LNCaP clone FGC (cell line): ENCODE measurements around the gene BEST1.
A peak's percentile ranks its signal among the peaks of the same experiment; 100 is the strongest.

Experiments
- DNase-seq: peaks from one replicate; pipeline ENCODE4 v3.0.0-alpha.2; 2011; ENCODE audit warnings: low read depth
- H3K4me3 ChIP-seq: 2 replicates; pipeline ENCODE4 v1.5.1; 2011; ENCODE audit warnings: mild to moderate bottlenecking, low read depth, low read length, control low read depth
- CTCF ChIP-seq: IDR thresholded peaks from 2 replicates; pipeline ENCODE4 v1.5.1; 2012; ENCODE audit warnings: mild to moderate bottlenecking; ENCODE audit not compliant: control insufficient read depth, insufficient read depth; ENCODE audit errors: extremely low read depth

The BEST1 gene

GRCh38 chr11:61971248-61972111 lies 21.3 kb downstream of the BEST1 start:
- DNase-seq: peak; percentile 81
- H3K4me3 ChIP-seq: no peak overlapping the region
- no peak for TF ChIP-seq CTCF

DNA sequence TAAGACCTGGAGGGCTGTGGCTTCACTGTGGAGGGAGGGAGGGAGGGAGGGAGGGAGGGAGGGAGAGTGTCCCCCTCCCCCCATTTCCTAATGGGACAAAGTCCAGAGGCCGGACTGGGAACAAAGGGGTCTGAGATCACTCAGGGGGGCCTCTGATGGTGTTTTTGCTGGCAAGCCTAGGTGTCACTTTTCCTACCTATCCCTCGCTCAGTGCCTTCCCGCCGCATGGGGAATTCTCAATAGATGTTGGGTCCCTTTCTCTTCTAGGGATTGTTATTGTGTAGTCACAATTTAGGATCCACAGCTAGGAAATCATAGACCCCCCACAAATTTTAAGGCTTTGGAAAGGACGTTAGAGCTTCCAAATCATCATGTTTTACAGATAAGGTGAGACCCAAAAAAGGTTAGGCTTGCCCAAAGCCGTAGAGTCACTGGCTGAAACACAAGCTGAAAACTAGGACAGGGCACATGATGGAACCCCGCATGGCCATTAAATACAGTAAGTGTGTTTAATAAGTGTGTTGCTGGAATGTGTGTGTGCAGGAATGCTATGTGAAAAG lies 22.0 kb downstream of the BEST1 start:
- no peak for DNase-seq
- H3K4me3 ChIP-seq: no peak overlapping the region
- no peak for TF ChIP-seq CTCF

DNA sequence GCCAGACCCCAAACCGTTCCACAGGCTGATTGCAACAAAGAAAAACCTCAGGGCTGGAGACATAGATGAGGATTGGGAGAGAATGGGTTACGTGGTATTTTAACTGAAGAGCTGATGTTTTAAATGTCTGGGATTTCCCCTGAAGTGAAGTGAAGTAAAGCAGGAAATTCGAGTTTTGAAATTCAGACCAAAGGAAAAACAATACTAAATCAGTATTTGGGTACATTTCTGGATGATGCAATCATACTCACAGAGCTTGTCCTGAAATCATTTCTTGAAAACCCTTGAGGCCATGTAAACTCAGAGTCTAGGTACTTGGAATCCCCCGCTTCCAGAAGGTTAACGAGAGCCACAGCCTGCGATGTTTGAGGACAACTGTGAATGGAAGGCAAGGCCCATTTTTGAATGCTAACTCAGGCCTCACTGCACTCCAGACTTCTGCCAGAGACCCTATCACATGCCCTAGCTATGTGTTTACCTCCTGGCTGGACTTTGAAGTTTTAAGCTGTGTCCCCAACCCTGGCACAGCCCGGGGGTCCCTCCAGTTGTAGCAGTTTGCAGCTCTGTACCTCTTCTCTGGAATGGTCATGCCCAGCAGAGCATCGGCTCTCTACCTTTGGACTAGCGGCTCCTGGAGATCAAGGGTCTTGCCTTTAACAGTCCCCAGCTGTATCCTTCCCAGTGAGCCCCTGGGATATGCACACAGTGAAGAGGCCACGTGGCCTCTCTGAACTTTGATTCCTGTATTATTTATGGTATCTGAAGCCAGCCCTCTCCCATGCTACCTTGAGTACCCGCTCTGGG lies 22.7 kb downstream of the BEST1 start:
- no peak overlapping the region for H3K4me3 ChIP-seq
- peak; percentile 54 for DNase-seq
- no peak for TF ChIP-seq CTCF

- no peak for TF ChIP-seq CTCF
- no peak overlapping the region for H3K4me3 ChIP-seq
- no peak for DNase-seq
These were observed 23.5 kb downstream of the BEST1 start for GRCh38 chr11:61973476-61974162.

DNA sequence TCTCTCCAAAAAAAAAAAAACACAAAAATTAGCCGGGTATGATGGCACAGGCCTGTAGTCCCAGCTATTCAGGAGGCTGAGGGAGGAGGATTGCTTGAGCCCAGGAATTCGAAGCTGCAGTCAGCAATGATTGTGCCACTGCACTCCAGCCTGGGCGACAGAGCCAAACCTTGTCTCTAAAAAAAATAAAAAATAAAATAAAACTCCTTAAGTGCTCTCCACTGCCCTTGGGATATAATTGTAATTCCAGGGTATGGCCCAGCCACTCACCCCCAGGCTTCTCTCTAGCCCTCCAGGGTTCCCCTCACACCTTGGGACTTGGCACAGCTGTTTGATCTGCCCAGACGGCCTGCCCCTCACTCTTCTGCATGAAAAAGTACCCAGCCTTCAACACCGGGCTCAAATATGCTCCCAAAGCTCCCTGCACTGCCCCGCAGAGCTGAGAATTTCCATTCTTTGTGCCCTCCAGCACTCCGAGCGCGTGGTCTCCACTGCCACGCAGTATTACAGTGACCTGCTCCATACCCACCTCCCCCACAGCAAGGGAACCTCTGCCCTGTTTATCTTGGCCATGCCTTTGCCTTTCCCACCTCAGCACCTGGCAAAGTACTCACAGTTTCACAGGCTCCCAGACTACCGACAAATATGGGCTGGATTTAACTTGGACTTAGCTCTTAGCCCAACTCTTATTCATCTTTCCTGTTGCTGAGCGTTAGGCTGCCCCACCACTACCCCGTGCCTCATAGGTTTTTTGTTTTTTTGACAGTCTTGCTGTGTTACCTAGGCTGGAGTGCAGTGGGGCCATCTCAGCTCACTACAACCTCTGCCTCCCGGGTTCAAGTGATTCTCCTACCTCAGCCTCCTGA lies 24.8 kb downstream of the BEST1 start:
- DNase-seq: peak; percentile 66
- H3K4me3 ChIP-seq: no peak overlapping the region
- TF ChIP-seq CTCF: no peak

DNA sequence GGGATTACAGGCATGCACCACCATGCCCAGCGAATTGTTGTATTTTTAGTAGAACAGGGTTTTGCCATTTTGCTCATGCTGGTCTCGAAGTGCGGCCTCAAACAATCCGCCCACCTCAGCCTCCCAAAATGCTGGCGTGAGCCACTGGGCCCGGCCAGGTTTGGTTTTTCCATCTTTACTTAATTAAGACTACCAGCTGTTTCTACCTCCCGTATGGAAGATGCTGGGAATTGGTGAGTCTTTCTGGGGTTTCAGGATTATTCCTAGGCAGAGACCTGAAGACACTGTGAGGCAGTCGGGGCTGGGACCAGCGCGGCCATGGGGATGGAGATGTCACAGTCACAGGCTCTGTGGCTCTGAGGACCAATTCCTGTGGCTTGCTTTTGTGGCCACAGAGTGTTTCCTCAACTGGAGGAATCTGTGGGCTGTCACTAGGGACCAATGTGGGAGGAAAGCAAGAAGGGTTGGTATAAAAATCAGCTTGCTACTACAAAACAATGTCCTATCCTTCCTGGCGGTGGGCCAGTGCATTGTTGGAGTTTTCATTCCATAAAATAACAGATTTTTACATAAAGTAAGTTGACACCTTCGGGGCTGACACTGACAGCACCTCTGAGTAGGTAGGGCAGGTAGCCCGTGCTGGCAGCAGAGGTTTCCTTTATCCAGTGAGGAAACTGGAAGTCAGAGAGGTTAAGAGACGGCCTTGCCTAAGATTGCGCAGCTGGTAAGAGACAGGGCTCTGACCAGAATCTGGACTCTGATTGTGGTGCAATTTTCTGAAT lies 25.7 kb downstream of the BEST1 start:
- no peak overlapping the region for H3K4me3 ChIP-seq
- no peak for TF ChIP-seq CTCF
- no peak for DNase-seq
